ENCODE results near the gene ICAM3.

GRCh38 chr19:10339977-10340376 lies 553 bp upstream of the ICAM3 start:
- TF ChIP-seq EZH2 (IDR thresholded peaks at IDR 0.05; ENCODE audit: borderline replicate concordance, low read depth, low read length, severe bottlenecking): no peak
- TF ChIP-seq CTCF (IDR thresholded peaks at IDR 0.05; ENCODE audit: borderline replicate concordance, extremely low read depth, low read length, poor library complexity, severe bottlenecking): no peak

All from DND-41 (cell line).